NCI-H2171 treated with DMSO at 0.1 percent for 48 hours (cell line): ENCODE results near the gene OLFM4.
A peak's percentile ranks its signal among the peaks of the same experiment; 100 is the strongest.

Source experiments
- DNase-seq: peaks from one replicate; lab custom pipeline; 2025; lab: John Stamatoyannopoulos, UW

OLFM4 gene

DNA sequence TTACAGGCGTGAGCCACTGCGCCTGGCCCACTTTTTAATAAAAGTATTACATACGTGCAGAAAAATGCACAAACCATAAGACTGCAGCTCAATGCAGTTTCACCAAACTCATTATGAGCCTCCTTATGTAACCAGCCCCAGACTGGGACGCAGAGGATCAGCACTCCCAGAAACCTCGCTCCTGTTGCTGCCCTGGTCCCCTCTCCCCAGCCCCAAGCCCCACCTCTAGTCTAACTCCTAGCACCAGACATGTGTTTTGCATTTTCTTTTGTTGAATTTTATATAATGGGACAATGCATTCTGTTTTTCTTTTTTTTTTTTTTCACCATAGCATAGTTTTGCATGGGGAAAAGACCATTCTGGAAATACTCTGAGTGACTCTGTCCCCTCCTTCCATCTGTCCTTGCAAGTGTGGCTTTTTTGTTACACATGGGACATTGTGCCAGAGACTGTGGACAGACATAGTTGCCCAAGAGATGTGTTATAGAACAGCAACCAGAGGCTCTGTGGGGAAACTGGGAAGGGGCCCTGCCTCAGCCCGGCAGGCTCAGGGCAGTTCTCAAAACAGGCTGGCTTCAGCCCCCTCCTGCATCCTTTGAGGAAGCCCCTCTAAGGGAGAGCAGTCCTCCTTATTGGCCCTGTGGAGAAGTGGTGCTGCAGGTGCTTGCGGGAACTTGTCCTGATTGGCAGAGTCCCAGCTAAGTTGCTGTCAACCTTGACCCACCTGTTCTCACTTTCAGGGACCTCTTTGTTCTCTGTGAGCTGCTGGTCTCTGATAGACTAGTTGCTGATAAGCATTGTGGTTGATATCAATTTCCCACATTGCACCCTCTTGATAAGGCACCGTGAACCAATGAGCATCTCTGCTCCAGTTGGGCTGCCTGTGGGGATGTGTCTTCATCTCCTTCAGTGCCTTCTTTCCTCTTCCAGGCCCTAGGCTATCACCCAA is 13.8 kb upstream of the OLFM4 start:
- DNase-seq = peak; percentile 16

DNA sequence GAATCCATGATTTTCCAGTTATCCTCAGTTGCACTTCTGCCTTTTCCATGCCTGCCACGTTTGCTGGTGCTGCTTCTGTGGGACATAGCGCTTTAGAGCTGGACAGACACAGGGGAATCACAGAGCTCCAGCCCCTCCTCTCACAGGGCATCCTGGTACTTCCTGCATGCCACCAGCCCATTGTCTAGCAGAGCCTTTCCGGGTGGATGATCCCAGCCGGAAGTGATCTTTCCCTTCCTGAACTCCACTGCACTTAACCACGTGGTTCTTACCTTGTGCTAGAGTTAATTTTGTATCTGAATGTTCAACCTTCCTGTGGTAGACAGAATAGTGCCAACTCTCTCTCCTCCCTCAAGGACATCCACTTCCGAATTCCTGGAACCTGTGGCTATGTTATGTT is 12.6 kb upstream of the OLFM4 start:
- no peak for DNase-seq

DNA sequence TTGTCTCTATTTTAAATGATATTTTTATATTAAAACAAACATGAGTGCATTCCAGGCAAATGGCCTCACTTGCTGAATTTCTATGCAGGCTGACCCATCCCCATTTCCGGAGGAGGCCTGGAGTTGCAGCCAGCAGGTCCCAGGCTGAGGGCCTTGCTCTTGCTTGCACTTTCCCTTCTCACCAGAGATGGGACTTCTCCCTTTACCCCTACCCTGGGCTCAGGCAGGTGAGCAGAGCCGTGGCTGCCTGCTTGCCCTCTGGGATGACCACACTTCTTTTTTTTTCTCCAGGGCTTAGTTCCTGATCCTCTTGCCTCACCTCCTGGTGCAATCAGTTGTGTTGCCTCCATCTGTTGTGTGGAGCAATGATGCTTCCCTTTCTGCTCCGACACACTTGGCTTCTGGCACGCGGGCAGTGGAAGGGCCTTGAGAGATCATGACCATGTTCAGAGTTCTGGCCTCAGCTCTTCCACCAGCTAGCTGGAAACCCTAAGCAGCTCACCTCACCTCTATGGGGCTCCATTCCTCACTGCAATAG is 11.1 kb upstream of the OLFM4 start:
- DNase-seq = no peak

DNA sequence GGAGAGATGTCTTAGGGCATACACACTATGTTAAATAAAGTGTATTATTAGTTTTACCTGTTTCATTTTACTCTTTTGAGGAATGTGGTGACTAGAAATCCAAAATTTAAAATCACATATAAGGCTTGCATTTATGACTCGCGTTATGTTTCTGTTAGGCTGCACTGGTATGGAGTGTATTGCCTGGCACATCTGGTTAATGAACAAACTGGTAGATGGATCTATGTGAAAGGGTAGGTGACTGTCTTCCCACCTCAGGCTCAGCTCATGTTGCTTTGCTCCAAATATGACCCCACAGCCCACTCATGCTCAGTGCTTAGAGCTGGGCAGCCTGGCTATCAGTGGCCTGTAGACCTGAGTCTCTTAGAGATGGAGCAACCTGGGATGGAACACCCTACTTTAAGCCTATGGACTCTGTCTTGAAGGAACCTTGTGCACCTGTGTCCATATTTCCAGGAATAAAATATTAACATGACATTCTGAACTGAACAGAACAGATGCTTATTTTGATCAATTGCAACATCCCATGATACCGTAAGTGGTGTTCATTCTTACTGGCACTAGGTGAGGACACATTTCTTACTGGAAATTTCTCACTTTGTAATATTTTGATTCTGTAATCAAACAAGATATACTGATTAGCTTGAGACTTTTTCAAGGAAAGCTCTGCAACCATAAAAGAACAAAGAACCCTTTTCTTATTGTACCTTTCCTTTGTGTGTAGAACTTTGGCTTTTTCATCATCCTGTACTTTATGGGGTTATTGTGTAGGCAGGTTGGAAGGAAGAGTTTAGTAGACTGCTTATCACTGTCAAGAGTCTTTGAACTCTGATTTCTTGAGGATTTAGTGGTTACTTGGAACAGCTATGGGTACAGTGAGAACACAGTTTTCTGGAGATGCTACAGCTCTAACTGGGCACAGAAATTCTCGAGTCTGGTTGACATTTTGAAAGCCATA is 9.6 kb upstream of the OLFM4 start:
- DNase-seq = no peak

DNA sequence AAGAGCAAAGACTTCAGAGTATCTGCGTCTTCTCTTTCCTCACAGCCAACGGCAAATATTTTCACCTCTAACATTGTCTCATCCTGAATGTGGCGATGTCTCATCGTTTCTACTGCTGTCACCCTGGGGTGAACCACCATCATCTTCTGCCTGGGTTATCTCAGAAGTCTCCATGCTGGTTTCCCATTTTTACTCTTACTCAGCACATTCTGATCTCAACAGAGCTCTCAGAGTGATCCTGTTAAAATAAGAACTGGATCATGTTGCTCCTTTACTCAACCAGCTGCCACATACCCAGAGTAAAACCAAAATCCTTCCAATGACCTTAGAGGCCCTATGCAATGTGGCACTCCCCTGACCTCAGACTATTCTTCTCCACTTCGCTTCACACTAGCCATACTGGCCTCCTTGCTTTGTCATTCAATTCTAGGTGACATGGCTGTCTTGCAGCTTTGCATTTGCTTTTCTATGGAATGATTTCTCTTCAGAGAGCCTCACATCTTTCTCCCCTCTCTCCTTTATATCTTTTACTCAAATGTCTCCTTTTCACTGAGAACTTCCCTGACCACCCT is 7.8 kb upstream of the OLFM4 start:
- DNase-seq = no peak

DNA sequence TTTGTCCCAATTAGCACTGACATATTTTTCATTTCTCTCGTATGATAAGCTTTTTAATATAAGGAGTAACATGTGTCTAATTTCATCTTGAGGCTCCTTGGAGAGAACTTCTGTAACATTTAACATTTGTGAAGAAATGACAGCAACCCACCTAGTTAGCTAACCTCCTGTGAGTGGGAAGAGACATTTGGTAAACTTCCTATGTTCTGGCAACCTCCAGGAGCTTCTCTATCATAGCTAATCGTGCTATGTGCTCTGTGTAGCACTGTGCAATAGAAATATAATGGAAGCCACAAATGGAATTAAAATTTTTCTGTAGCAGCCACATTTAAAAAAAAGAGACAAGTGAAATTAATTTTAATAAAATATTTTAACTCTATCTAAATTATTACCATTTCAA is 5.4 kb upstream of the OLFM4 start:
- no peak for DNase-seq

DNA sequence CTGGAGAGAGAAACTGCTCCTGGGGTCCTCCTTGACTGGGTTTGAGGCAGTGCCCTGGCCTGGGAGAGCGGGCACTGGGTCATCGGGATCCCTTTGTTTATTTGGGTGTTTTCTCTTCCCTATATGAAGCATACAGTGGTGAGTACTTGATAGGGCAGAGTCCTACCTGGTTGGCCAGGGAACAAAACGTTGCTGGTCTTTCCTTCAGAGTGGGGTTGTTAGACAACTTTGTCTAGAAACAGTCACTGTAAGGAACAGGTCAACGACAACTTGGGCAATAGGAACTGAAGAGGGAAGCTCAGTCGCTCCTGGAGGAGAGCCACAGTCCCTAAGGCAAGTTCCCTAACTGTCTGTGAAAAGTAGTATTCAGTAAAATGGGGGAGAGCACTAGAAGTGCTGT is 550 bp upstream of the OLFM4 start:
- DNase-seq = no peak

DNA sequence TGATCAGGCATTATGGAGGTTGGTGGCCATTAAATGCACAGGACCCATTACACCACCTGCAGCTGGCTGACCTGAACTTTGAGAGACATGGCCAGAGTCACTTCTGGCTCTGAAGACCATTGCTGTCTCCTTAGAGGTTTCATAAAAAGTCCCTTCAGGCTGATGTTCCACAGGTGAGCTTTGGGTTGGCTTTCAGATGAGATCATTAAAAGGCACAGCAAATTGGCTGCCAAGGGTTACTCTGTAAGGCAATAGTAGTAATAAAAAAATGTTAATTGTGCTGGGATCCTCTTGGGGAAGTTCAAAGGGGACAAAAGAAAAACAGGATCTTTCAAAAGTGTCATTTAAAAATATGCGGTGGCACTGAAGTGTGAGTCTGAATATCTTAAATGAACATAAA is 4.2 kb downstream of the OLFM4 start:
- no peak for DNase-seq

DNA sequence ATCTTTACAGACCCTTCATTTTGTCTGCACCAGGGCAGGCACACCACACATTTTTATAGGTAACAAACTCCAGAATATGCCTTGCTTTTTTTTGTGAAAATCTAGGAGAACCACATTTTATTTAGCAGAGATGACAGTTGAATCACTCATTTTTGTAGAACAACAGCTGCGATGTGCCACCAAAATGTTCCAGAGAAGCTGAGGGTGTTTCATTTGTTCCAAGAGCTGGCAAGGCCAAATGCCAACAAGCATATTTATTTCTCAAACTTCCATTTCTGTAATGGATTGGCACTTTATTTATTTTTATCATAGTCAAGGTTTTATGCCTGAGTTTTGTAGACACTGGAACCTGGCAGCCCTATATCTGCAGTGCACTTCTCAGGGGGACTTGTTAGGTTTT is 10.4 kb downstream of the OLFM4 start:
- DNase-seq = no peak

DNA sequence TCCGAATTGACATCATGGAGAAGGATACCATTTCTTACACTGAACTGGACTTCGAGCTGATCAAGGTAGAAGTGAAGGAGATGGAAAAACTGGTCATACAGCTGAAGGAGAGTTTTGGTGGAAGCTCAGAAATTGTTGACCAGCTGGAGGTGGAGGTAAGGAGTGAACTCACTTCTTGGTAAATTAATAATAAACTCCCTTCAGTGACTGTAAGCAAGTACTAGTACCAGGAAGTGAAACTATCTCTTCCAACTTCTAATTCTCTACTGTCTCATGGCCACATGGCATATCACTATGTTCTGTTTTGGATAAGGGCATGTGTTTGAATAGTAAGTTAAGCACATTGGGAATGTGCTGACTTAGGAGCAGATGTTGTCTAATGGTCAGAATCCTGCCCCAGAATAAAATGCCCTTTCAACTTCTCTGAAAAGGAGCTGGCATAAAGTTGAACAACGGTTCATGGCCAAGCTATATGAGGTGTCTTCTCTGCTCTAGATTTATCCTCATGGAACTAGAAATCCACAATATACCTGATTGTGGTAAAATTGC is 13.4 kb downstream of the OLFM4 start:
- no peak for DNase-seq

DNA sequence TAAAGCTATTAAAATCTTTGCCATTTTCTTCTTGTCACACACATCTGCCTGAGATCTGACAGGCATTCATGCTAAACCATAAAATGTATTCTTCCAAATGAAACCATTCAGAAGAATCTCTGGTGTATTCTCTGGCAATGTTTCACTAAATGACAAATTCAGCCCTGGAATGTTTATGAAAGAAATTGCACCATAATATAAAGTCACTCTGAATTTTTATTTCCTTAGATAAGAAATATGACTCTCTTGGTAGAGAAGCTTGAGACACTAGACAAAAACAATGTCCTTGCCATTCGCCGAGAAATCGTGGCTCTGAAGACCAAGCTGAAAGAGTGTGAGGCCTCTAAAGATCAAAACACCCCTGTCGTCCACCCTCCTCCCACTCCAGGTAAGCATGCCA is 14.3 kb downstream of the OLFM4 start:
- DNase-seq = no peak

DNA sequence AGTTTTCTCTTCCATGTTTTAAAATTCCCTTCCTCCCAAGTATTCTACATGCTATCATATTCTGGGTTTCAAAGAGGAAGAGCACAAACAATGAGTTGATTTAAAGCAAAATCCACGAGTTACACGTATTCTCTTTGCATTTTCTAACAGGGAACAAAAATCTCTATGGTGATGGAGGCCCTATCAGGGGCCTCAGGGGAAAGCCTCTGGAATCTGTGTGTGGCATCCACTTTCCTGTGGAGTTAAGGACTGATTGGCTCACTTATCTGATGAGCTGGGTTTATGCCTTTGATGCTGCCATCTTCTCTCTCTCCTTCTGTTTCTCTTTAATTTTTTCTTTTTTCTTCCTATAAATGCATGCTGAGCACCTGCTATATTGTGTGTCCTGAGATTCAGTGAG is 14.8 kb downstream of the OLFM4 start:
- DNase-seq = no peak

DNA sequence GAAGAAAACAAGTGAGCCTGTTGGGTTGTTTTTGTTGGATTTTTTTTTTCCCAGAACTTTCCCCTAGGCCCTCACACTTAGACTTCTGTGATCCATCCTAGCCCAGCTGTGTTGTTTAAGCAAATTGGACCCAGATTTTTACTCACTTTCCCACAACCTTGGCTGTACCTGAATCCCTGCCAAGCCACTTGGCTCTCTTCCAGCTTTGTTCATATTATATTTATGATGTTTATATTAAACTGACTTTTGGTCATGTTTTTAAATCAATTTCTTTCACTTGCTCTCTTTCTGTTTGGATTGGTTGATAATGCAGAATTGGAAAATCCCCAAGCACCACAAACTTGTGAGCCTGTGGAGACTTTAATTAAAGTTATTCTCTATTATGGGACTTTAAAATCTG is 16.6 kb downstream of the OLFM4 start:
- peak; percentile 51 for DNase-seq

DNA sequence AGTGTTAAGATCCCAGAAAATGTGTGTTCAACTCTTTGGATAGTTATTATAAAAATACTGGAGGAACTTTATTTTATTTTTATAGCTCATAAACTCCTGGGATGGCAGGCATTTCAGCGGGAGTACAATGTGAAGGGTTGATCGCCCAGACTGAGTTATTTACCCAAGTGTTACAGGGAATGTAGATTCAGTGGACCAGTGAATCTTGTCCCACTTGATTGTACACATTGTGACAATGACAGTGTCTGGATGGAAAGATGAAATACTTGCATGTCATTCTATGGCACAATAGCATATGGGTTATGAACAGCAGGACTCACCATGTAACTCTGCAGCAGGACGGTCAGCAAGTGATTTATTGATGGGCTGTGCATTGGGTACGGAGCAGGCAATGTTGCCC is 20.3 kb downstream of the OLFM4 start:
- DNase-seq = no peak

DNA sequence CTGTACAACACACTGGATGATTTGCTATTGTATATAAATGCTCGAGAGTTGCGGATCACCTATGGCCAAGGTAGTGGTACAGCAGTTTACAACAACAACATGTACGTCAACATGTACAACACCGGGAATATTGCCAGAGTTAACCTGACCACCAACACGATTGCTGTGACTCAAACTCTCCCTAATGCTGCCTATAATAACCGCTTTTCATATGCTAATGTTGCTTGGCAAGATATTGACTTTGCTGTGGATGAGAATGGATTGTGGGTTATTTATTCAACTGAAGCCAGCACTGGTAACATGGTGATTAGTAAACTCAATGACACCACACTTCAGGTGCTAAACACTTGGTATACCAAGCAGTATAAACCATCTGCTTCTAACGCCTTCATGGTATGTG is 21.5 kb downstream of the OLFM4 start:
- DNase-seq = no peak

DNA sequence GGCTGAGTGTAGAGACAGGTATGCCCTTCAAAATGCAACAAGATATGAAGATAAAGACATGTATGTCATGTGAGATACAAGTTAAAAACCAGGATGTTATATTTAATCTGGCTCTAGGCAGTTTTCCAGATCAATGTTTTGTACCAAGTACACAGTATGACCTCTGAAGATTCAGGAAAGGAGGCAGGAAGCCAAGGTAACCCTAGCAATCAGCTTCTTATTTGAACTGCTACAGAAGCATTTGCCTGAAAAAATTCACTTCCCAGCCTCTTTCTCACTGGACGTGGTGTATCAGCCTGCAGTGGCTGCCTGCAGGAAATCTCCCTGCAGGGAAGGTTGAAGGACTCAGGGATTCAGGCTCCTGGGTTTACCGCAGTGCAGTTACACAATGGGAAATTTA is 24.1 kb downstream of the OLFM4 start:
- DNase-seq = no peak

DNA sequence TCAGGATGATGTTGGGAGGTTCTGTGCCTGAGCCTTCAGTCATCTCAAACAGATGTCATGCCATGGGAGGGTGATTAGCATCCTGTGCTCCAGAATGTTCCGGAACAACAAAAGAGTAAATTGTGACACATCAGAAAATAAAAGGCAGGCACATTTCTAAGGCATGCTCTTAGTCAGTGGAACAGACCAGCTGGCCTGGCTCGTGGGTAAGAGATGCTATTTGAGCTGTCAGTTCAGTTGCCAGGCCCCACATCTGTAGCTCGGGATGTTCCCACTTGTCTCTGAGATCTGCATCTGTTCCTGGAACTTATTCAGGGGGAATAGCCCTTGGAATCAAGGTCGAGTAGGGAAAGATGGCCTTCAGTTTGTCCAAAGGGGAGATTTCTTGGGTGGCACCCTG is 26.0 kb downstream of the OLFM4 start:
- DNase-seq = peak; percentile 26

DNA sequence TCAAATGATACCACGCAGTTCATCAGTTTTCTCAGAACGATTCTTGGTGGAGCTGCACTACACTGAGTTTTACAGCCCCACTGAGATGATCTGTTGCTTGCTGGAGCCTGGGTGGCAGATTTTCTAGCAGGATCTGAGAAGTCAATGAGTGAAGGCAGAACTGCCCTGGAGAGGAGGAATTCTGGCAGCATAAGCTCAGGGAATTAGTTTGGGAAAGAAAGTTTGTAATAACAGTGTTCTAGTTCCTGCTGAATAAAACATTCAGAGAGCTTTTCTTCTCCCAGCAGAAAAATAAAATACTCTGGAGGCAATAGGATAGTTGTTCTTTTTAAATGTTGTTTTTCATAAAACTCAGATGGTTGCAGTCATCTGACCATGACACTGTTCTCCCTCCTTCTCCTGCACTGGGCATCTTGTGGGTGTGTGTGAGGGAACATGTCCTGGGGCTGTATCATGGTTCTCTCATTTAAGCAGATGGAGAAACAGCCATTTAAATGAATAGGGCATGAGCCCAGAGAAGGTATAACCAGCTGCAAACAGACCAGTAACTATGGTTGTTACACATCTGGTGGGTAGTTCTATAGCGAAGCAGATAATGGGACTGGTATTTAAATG is 29.6 kb downstream of the OLFM4 start:
- no peak for DNase-seq

DNA sequence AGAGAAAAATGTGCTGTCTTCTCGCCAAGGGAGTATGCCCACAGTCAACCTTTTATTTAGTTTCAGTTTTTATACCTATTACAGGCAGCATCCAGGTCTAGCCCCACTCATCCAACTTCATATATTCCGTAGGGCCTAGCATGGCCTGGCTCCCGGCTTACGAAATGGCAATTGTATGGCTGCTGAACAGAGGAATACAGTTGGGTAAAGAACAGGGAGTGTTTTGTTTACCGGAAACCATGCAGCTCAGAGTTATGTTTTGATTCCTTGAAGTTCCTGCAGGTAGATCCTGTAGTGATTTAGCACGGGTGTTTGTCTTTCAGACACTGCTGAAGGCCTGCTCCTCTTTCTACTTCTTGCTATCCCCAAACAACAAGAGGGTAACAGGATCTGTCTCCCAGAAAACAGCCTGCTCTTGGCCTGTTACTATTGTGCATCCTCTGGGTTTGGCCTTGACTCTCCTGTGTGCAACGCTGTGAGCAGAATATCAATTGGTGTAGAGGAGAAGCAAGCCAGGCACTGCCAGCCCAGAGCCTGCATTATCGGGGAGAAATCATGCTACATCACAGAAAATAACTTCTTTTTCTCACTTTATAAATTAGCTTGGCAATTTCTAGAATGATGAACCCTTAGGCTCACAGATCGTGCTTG is 32.4 kb downstream of the OLFM4 start:
- no peak for DNase-seq

DNA sequence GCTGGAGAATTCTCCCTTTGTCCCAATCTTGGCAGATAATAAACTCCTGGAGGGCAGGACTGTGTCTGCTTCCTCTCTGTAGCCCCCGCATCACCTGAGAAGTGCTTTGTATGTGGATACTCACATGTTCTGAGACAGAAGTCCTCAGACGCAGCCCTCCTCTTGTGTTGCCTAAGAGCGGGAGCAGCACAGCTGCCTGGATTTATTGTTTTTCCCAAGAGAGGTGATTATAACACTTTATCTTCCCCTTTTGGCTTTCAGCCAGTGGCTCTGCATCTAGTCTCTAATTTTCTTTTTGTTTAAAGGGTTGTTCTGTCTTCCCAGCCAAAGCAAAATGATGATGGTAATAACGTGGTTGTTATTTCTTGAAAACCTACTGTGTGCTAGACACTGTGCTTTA is 36.1 kb downstream of the OLFM4 start:
- peak; percentile 98 for DNase-seq

DNA sequence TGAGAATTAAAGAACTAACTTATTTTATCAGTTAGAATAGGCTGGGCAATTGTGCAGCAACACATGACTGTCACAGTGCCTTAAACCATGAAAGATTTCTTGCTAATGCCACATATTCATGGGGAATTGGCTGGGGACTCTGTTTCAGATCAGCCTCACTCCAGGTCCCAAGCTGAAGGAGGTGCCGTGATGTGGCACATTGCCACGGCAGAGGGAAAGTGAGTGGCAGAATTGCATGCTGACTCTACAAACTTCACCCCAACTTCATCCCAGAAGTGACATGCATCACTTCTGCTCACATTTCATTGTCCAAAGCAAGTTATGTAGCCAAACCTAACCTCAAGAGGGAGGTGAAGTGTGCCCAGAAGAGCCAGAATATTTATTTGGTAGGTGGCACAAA is 37.8 kb downstream of the OLFM4 start:
- no peak for DNase-seq
